Activated T-cell treated with anti-CD3 and anti-CD28 coated beads for 1 hour (primary cell): ENCODE measurements around the gene ZNF507.

Experiments
- DNase-seq: peaks from one replicate; pipeline ENCODE4 v3.0.0-alpha.2; 2020; ENCODE audit warnings: low read depth

The ZNF507 gene

DNA sequence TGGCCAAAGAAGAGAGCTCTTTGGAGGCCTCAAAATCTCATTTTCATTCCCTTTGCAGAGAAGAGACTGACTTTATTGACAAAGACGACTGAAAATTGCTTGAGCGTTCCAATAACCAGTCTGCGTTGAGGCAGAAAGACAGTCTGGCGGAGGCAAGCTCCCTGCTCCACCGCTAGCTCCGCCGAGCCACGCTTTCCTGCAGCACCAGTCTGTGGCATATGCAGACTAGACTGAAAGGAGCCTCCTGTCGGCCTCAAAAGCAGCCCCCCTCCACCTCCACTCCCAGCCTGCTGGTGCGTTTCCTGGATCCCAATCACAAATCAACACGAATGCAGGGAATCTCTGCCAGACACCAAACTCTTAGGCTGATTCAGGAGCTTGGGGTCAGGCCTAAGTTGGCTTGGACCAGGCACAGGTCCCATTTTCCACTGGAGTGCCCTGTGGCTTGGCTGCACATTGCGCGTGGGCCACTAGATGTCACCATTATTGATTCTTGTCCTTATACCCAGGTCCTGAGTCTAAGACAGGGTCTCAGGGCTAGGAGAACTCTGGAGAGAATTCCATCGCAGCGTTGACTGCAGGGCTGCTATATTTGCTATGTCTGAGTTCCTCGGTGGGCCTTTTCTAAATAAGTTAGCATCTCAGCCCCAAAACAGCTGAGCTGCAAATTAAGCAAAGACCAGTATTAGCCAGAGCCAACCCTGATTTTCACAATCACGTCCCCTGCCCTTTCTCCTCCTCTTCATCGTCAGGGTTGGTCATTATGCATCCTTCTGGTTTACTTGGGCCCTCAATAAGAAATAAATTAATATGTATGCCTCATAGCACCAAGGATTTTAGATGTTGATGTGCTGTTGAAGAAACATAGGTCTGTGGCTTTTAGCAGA lies 5.2 kb upstream of the ZNF507 start:
- DNase-seq = peak; percentile 23

DNA sequence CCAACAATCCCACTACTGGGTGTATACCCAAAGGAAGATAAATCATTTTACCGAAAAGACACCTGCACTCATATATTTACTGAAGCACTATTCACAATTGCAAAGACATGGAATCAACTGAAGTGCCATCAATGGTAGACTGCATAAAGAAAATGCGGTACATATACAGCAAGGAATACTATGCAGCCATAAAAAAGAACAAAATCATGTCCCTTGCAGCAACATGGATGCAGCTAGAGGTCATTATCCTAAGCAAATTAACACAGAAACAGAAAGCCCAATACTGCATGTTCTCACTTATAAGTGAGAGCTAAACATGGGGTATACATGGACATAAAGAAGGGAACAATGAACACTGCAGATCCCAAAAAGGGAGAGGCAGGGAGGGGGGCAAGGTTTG lies 2.7 kb upstream of the ZNF507 start:
- DNase-seq = no peak

DNA sequence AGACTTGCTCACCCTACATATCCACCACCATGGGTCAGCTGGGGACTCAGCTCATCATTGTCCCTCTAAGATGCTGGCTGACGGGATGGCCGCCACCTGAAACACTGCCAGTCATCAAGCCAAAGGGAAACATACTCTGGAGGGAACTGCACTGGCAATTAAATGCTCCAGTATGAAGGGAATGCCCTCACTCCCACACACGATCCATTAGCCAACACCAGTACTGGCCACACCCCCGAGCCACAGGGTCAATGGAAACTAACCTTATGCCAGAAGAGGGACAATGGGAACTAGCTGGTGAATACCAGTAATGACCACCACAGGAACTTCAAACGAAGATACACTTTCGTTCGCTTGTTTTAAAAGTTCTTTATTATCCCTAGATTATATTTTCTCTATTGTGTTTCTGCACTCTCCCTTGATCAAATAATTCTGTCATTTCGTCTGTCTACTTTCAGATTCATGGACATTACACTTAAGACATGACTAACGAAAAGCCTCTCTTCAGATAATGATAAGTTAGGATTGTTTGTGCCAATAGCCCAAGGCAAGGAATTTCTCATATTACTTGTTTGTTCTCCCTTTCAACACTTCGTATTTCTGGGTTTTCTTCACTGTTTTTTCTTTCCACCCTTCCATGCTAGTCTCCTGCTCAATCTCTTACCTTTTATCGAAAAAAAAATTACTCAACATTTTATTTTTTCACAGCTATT lies 1.7 kb upstream of the ZNF507 start:
- no peak for DNase-seq

DNA sequence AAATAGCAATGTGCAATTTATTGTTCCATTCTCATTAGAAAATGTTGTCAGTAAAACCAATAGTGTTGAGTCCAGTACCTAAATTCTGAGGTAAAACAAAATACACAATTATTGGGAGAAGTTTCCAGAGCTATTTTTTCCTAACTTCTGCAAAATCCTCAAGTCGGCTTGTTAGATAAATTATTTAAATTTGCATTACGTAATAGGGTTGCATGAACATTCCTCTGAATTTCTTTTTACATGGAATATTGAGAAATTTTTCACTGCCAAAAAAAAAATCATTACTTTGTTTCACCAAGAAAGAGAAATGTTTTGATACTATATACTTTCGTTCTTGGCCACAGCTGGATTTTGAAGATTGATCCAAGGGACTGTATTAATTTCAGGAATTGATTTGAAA lies 1.5 kb downstream of the ZNF507 start:
- no peak for DNase-seq

DNA sequence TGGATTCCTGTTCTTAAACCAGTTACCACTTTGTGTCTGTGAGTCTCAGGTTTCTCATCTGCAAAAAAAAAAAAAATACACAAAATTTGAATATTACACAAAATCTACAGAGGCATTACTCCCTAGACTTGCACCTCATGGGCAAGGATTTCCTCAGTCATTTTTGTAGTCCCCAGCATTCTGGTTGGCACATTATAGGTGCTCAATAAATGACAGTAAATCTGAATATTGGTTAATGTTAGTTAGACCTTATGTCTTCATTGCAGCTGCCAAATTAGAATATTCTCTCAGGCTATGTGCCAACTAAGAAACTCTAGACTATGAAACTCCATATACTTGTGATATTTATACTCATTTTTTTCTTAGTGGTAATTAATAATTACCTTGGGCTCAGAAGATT lies 2.2 kb downstream of the ZNF507 start:
- no peak for DNase-seq

DNA sequence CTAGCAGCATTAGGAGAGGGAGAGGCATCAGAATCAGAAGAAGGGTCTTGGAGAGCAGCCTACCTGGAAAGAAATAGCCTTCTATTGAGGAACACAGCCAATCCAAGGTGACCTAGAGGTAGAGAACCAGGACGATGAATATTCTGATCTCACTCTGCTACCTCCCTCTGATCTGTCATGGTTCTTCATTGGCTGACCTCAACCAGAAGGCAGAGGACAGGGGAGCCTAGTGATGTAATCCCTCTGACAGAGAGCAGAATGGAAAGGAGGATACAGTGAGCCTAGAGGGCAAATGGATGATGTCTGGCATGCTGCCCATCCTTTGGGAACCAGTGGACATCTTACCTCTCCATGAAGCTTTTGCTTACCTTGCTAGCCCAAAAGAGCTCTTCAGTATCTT lies 3.6 kb downstream of the ZNF507 start:
- DNase-seq = no peak

DNA sequence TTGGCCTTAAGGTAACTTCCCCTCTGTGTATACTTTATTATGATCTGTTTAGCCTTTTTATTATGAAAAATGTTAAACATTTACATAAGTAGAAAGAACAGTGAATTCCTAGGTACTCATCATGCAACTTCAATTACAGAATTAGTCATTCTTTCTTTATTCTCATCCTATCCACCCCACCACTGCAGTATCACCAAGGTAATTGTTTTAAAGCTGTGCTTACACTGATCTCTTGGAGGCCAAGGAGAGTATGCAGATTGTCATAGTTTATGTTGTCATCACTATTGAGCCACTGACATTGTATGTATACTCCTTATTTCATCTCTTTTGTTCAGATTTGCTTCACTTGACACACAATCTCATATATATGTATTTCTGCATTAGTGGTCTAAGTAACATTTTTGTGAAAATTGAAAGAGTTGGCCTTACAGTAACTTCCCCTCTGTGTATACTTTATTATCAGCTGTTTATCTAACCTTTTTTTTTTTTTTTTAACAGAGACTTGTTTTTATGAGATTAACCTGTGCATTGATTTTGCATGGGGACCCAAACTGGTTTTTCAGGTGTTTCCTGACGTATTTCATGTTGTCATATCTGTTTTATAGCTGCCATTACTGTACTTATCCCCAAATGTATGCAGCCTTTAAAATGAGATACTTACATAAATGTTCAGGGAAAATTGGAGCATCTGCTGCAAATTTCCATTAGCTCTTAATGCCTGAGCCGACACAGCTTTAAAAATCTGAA lies 4.5 kb downstream of the ZNF507 start:
- no peak for DNase-seq

DNA sequence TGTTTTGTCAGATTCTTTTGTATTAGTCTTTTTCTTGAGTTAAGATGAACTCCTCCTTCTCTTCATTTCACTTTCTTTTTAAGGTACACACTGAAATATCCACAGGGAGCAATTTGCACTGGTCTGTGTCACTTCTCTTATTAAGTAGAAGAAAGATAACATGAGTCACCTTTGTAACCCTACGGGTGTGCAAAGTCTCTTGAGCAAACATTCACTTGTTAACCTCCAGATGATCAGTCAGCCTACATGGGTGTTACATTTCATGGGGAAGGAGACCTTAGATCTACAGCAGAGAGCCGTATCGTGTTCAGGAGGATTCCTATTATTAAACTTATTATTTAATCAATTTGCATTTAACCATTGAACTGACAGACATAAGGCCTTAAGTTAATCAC lies 5.1 kb downstream of the ZNF507 start:
- no peak for DNase-seq

DNA sequence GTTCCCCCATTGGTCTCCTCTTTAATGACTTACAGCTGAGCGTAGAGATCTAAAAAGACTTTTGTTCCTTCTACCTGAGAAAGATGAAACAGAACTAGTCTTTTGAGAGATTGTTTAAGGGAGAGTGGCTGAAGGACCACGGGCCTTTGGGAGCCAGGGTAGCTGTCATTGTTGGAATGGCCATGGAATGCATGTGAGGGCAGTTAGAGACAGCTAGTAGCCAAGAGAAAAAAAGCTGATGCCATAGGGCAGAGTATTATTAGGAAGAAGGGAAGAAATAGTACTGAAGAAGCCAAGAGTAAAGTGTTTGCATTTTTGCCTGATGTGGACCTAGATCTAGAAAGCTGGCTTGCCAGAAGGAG lies 5.6 kb downstream of the ZNF507 start:
- no peak for DNase-seq

DNA sequence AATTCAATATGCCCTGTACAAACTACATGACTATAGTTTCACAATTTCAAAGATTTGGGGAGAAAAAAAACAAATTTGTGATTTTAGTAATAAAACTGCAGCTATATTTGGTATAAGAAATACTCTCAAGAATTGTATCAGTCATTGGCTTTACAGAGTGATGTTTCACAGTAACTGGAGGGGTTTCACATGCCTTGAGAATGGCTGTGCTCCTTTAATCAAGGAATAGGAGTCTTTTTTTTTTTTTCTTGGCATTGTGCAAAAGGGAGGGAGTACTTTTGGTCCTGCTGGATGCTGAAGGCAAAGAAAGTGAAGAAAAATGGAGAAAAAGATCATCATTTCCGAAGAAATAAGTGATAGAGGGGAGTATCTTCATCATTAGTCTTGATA lies 6.8 kb downstream of the ZNF507 start:
- no peak for DNase-seq

DNA sequence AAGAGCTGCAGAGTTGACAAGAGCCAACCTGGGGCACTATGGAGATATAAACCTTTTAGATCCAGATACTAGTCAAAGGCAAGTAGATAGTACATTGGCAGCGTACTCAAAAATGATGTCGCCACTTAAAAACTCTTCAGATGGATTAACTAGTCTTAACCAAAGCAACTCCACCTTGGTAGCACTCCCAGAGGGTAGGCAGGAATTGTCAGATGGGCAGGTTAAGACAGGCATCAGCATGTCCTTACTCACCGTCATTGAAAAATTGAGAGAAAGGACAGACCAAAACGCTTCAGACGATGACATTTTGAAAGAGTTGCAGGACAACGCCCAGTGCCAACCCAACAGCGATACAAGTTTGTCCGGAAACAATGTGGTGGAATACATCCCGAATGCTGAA lies 8.9 kb downstream of the ZNF507 start:
- DNase-seq = no peak

DNA sequence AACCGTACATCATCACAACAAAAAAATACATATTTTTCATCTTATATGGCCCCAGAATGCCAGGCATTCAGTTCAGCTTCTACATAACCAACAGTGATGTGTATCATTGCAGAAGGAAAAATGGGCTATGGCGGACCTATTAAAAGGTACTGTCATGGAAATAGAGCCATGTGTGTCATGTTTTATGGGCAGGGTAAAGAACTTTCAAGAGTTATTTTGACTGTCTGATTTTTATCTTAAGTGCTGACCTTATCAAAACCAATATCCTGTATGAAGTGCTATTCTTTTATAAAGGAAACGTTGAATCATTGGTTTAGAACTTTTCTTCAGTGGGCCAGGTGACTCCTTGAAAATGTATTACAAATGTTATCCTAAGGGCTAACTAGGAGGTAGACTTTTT lies 9.9 kb downstream of the ZNF507 start:
- DNase-seq = no peak

DNA sequence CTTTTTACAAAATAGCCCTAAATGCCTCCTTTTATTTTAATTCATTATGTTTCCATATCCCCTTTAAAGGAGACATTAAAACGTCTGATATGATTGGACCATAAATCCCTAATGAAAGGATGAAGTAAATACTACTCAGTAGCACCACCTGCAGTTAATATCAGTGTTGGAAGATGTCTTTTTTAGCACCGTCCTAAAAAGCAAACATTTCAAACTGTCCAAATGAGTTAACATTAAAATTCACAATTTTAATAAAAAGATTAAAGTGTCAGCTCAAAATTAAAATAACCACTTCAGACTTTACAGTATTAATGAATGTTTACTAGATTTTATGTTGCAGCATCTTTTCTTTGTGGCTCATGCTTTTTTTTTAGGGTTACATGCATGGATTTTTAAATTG lies 12.3 kb downstream of the ZNF507 start:
- DNase-seq = no peak

DNA sequence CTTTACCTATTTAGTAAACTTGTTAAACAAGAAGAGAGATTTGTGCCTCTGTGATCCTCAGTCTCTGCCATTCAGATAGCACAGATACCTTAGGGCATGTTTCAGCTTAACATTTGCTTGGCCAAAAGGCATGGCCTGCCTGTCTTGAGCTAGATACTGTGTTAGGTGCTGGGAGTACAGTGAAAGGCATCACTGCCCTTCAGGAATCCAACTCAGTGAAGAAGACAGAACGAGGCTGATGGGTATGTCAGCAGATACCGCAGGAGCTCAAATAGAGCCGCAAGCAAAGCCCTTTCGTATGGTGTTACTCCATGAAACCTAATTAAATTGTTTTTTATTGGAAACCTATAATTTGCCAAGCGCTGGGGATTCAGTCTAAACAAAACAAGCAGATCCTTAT lies 12.9 kb downstream of the ZNF507 start:
- DNase-seq = no peak

DNA sequence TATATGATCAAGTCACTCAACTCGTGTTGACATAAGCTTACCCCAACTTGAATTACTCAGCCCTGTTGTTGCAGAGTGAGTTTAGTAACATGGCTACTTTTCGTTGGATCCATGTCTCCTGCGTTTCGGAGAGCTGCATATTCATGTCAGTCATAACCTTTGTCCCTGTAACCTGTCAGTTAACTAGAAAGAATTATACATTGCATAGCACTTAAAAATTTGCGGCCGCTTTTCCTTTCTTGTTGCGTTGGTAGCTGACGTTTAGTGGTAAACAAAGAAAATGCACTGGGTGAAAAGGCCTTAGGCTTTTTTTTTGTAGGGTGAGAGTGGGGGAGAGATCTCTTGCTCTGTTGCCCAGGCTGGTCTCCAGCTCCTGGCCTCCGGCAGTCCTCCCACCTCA lies 14.2 kb downstream of the ZNF507 start:
- DNase-seq = no peak

DNA sequence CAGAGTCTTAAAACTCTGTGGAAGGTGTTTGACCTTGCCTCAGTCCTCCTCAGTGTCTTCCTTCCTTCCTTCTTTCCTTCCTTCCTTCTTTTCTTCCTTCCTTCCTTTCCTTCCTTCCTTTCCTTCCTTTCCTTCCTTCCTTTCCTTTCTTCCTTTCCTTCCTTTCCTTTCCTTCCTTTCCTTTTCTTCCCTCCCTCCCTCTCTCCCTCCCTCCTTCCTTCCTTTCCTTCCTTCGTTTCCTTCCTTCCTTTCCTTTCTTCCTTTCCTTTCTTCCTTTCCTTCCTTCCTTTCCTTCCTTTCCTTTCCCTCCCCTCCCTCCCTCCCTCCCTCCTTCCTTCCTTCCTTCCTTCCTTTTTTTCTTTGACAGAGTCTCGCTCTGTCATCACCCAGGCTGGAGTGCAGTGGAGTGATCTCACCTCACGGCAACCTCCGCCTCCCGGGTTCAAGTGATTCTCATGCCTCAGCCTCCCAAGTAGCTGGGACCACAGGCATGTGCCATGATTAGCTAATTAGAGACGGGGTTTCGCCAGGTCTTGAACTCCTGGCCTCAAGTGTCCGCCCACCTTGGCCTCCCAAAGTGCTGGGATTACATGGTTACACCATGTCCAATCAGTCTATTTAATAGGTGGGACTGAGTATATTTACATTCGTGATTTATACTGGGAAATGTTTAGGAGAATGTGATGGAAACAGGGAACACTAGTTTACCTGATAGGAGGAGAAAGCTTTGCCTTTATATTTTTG lies 16.3 kb downstream of the ZNF507 start:
- DNase-seq = no peak

DNA sequence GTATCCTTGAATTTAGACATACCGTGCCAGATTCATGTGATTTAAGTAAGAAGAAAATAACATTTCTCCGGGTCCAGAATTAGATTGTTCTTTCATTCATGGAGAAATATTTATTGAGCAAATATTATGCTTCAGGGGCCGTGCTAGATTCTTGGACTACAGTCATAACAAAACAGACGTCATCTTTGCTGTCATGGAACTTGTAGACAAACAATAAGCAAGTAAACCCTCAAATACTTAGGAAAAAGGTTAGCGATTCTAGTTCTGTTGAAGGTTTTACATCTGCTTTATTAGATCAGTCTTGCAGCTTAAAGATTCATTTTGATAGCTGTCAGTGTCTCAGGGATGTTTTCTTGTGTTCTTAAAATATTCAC lies 16.9 kb downstream of the ZNF507 start:
- no peak for DNase-seq

DNA sequence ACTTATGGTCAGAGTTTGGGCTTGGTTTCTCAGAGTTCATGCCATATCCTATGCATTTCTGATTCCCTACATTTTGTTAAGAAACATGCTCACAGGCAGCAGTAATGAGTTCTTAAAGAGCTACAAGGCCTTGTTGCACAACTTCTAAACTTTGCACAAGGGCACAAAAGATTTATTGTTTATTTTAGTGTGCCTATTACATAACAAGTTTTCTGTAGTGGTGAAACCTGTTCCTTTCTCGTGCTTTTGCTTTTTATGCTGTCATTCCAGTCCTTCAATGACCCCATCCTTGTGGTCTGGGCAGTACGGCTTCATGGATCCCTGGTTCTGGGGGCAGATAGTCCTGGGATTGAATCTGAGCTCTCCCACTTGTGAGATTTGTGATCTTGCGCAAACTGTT lies 17.8 kb downstream of the ZNF507 start:
- no peak for DNase-seq

DNA sequence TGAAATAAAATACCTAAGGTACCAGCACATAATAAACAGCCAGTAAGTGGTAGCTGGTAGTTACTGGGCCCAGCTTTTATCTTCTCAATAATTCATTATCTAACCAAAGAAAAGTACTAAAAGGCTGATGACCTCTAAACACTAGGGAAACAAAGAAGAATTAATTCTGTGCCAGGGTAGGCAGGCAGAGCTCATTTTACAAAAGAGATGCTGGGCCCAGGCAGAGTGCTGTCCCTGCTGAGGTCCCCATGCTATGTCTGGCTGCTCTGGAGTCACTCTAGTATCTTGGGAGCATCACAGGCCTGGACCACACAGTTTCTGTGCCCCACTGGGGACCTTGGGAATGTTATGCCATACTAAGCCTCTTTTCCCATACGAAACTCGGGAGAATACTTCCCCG lies 18.2 kb downstream of the ZNF507 start:
- DNase-seq = no peak

DNA sequence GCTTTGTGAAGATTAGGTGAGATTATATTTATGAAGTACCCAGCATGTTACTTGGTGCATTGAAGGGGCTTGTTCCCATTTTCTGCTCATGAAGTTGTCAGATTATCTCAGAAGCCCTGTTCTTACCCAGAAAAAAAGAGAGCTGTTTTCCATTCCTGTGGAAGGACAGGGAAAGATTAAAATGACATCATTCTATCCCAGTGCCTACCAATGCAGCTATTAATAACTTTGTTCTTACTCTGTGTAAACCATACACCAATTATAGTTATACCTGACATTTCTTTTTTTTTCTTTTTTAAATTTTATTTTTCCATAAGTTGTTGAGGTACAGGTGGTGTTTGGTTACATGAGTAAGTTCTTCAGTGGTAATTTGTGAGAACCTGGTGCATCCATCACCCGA lies 18.6 kb downstream of the ZNF507 start:
- no peak for DNase-seq

DNA sequence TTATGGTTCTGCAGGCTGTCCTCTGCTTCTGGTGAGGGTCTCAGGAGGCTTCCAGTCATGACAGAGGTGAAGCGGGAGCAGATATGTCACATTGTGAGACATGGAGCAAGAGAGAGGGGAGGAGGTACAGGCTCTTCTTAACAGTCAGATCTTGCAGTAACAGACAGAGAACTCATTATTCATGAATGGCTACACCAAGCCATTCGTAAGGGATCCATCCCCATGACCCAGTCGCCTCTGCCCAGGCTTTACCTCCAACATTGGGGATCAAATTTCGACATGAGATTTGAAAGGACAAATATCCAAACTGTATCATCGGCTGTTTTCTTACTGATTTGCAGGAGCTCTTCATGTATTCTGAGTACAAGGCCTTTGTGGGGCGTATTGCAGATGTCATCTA lies 21.7 kb downstream of the ZNF507 start:
- no peak for DNase-seq

DNA sequence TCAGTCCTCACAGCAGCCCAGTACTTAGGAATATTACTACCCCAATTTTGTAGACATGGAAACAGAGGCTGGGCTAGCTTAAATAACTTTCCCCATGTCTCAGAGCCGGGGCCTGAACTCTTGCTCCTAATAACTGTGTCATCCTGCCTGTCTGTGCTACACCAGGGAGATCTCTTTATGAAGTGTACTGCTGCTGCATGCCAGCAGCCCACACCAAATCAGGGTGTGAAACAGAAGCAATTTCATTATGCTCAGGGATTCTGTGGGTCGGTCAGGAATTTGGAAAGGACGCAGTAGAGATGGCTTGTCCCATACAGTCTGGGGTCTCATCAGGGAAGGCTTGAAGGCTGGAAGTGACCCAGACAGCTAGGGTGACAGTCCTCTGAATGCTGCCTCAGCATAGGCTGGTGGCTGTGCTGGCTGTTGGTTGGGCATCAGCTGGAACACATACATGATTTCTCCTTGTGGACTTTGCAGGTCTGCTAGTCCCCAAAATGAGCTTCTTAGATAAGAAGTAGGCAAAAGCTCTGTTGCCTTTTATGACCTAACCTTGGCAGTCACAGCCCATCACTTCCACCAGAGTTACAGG lies 22.6 kb downstream of the ZNF507 start:
- no peak for DNase-seq
